LoVo (cell line): ENCODE results near the gene PTP4A1.

Experiments used
- DNase-seq: peaks from one replicate; pipeline ENCODE4 v3.0.0-alpha.2; 2016; ENCODE audit warnings: low spot score

PTP4A1 gene

DNA sequence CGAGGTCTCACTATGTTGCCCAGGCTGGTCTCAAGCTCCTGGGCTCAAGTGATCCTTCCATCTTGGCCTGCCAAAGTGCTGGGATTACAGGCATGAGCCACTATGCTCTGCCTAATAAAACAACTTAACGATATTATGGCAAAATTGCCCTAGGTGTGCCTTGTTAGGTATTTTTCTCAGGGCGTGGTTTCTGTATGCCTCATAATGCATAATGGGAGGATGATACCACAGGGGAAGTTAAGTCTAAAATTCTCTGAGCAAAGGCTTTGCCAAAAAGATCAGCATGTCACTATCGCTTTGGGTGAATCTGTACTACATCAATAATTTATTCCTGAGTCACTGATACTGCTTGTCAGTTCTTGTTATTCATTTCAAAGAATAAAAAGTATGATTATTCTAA, 15.9 kb upstream of the PTP4A1 start:
- DNase-seq, result no peak

DNA sequence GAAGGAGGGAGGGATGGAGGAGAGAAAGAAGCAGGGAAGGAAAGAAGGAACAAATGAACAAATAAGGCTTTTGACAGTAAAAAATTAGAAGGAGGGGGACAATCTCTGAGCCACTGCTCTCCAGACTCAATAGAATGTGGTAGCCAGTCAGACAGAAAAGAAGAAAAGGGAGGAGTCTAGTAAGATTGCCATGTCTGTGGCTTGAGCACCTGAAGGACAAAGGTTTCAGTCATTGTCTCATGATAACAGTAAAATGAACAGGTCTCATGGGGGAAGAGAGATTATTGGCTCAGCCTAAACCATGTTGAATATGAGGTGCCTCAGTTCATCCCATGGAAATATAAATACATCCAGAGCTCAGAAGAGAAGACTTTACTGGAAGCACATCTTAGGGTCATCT, 14.0 kb upstream of the PTP4A1 start:
- no peak for DNase-seq

DNA sequence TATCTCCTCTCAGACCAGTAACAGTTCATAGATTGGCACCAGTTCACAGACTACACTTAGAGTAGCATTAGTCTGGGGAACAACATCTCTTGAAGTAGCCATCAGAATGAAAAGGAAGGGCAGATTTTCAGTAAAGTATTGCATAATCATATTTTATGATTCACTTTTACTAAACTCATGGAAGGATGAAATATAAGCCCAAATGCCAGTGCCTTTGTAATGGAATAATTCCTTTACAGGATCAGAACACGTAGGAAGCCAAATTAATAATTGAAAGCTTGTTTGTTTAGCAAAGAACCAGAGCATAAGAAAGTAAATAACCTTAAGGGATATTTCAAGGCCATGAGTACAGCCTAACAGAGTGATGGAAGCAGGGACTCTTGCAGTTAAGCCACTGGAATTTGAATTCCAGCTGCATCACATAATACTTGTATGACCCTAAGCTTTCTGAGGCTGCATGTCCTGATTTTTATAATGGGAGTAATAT, 11.4 kb upstream of the PTP4A1 start:
- no peak for DNase-seq

DNA sequence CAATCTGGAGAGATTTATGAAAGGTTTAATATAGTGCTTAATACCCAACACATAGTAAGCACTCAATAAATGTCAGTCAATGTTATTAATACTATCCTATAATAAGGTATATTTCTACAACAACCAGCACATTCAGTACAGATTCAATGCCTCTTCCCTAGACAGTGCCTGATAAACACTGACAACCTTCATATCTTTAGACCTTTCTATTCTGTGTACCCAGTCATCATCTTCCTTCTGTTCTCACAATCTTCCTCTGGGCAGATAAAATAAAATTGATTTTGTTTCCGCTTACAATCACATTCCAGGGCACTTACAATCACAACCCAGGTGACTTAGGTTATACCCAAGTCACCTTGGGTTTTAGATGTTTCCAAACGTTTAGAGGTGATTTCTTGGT, 11.0 kb upstream of the PTP4A1 start:
- no peak for DNase-seq

DNA sequence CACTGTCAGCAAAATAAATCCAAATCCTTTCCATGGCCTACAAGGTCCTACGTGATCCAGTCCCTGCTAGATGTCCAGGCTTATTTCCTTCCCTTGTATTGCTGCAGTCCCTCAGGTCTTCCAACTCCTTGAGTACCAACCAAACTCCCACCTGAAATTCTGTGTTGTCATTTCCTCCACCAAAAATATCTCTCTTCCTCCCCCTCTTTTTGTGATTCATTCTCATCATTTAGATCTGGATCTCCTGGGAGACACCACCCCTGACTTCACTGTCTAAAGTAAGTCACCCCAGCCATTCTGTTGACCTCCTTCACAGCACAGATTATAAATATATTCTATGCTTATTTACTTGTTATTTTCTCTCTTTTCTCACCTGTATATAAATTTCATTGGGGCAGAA, 9.0 kb upstream of the PTP4A1 start:
- DNase-seq, result no peak

DNA sequence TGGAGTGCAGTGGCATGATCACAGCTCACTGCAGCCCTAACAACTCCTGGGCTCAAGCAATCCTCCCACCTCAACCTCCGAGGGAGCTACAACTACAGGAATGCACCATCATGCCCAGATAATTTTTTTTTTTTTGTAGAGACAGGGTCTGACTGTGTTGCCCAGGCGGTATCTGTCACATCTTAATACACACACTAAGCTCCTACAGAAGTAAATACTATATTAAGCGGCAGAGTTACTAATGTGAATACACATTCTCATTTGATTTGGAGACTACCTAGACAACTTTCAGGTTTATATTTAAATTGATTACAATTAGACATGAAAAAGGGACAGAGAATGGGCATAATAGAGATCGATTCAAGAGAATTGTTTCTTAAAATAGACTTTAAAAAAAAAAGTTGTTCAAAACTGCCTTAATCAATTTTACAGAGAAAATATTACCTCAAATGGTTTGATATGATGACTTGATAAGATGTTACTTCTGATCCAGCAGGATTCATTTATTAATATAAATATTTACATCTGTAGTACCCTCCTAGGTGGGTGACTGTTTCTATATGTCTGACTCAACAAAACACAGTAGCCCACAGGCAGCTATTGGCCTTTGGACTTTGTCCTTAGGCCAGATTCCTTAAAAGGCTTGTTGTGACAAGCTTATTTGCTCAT, 7.1 kb upstream of the PTP4A1 start:
- DNase-seq, result peak; percentile 72

DNA sequence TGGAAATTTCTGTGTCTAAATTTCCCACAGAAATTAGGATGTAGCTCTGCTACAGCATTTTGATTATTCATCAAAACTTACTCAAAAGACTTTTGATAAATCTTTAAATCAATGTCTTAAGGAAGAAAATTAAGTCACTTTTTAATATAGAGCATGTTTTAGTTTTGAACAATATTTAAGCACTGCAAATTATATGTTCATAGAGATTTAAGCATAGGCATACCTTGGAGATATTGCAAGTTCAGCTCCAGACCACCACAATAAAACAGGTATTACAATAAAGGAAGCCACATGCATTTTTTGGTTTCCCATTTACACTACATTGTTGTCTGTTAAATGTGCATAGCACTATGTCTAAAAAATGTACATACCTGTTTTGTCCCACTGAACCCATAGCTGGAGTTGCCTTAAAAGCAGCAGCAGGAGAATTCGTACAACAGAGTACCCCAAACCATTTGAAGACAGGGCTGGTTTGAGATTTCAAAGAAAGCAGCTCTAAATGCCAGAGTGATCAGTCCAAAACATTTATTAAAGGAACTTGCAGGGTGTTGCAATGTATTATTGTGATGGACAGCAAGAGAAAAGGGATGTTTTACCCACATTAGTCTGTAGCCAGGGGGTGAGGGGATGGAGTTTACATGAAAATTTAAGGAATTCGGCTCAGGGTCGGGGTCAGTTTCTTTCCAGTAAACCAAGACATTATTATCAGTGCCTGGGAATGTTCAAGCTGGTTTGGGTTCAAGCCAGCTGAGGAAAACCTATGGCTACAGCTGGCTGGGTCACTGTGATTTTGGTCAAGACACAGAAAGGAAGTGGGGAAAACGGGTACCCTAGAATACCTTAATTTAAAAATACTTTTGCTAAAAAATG, 6.3 kb upstream of the PTP4A1 start:
- DNase-seq, result no peak

DNA sequence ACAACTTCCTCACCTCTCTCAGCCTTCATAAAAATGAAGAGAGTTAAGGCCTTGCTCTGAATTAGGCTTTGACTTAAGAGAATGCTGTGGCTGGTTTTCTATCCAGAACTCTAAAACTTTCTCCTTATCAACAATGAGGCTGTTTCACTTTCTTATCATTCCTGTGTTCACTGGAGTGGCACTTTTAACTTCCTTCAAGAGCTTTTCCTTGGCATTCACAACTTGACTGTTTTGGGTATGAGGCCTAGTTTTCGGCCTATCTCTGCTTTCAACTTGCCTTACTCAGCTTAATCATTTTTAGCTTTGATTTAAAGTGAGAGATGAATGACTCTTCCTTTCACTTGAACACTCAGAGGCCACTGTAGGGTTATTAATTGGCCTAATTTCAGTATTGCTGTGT, 4.3 kb upstream of the PTP4A1 start:
- no peak for DNase-seq

DNA sequence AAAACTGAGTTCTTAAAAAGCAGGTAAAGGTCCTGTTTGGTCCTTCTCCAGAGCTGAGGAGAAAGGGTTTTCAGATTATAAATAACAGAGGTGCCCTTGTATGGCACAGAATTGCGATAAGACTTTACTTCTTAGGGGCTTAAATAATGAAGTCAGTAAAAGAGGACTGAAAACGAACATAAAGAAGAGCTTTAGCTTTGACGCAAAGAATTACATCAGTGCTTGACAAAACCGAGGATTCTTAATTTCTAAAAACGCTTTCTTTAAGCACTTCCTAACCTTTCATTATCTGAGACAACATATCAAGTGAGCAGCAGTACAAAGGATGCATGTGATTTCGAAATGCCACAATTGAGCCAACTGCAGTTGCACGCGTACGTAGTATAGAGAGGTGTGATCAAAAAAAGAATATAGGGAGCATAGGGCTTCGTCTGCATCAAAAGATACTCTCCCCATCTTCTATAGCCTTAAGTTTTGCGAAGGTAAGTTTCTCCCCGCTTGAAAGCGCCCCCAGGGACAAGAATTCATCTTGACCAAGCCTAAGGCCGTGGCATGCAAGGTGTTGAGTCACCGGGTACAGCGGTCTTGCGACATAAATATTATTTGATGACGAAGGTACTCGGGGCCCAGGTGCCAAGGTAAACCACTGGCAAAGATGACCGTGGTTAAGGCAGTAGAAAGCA, 778 bp upstream of the PTP4A1 start:
- DNase-seq, result peak; percentile 81

DNA sequence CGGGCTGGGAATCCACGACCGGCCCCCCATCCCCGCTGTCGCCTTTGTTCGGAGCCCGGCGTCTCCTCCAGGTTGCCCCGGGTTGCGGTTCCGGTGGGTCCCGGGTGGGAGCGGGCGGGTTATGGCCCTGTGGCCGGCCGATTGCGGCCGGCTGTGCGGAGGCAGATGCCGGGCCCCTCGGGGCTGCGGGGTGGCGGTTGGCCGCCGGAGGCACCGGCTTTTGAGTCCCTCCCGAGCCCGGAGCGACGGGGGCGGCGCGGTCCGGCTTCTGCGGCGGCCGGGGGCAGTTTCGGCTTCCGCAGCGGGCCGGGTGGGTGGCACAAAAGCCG, 431 bp downstream of the PTP4A1 start:
- no peak for DNase-seq

DNA sequence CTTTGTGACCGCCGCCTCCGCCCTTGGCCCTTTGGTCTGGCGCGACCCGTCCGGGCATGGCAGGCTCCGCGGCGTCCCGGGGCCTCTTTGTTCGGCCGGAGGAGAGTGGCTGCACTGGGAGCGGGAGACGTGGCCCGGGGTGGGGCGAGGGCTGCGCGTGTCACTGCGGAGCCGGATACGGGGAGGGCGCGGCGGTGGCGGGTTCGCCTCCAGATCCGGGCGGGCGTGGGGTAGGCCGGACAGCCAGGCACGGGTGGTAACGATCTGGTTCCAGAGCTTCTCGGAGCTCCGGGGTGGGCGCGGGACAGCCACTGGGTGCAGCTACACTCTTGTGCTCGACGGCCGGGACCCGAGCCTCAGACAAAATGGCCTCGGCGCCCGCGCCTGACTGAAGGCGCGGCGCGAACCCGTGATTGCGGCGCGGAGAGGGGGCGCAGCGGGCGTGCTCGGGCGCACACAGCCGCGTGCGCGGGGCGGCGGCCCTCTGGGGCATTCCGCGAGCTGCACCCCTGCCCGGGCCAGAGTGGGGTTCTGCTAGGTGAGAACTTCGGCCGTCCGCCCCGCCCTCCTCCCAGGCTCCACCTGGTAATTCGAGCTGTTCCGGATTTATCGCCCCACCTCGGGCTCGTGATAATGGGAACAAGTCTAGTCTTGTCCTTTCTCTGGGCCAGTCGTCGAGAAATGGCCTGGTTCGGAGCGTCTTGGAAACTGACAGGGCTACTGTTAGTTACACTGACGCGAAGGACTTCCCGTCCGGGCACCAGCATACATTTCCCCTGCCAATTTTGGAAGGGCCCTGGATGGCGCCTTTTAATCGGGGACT, 1.0 kb downstream of the PTP4A1 start:
- DNase-seq, result peak; percentile 87

DNA sequence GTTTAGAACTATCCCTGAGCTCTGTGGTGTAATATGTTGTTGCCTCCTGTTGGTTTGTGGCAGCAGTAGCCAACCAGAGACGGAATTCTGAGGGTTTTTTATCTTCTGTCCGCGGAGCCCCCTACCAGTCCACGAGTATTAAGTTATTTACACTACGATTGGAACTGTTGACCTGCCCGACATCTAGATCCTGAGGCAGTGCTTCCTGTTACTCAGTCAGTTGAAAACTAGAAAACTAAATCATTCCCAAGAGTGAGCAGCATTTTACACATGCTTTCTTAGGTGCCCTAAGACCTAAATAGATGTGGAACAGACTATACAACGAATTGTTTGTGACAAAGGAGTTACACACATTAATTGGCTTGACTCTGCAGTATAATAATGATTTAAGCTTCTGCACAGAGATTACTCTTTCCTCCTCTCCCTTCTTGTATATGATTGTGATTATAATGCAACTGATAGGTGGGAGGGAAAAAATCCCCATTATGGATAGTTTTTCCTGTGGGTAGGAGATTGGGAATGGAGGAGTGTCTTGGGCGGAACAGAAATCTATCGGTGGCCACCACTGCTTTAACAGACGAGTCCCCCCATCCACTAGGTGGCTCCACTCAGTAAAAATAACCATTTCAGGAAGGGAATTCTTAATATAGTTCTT, 1.7 kb downstream of the PTP4A1 start:
- peak; percentile 80 for DNase-seq

DNA sequence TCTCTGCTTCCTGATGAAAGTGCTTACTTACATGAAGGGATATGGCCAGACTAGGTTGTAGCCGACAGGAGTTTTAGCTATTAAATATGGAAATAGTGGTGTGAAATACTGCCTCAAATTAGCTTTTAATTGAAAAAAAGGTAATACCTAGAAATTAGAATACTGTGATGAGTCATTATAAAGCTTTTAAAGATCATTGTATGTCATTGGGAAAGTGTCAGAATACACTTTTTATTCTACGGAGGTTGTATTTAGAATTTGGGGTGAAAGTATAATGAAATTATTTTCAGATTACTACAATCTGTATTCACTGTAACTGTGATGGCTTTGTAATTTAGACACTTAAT, 2.2 kb downstream of the PTP4A1 start:
- no peak for DNase-seq

DNA sequence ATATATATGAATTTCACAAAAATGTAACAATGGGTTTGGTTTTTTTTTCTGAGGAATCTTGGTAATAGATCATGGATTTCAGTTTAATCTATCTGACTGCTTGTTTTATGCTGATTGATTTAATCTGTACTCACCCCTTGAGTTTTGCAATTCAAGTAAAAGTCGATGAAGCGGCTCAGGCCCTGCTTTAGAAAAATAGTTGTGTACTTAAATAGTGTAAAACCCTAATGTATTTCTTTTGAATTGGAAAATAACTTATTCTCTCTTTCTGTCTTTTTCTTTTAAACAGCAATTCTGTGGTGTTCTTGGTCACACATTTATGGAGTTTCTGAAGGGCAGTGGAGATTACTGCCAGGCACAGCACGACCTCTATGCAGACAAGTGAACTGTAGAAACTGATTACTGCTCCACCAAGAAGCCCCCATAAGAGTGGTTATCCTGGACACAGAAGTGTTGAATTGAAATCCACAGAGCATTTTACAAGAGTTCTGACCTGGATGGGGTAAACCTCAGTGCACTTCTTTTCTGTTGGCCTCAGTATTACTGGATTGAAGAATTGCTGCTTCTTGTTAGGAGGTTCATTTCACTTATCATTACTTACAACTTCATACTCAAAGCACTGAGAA, 4.0 kb downstream of the PTP4A1 start:
- no peak for DNase-seq

DNA sequence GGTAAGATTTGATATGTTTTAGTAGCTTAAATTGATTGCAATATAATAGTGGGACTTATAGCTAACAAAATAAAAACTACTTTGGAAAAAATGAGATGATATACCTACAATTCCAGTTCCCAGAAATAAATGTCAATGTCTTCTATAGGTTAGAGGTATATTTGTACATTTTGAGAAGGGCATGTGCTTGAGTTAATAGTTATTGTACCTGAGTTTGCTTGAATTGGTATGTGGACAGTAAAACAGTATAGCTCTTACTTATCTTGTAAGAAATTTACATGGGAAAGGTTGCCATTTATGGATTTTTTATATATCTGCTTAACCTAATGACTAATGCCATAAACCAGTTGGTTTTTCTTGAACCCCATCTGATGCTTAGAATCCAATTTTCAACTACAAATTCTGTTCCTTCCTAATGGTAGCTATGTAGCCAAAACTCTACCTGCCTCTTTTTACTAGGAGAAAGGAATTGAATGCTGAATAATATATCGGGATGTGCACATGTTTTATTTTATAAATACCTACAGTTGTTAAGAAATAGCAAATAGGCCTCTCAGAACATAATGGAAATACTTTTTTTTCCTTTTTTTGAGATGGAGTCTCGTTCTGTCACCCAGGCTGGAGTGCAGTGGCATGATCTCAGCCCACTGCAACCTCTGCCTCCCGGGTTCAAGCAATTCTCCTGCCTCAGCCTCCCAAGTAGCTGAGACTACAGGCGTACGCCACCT, 4.9 kb downstream of the PTP4A1 start:
- DNase-seq, result no peak

DNA sequence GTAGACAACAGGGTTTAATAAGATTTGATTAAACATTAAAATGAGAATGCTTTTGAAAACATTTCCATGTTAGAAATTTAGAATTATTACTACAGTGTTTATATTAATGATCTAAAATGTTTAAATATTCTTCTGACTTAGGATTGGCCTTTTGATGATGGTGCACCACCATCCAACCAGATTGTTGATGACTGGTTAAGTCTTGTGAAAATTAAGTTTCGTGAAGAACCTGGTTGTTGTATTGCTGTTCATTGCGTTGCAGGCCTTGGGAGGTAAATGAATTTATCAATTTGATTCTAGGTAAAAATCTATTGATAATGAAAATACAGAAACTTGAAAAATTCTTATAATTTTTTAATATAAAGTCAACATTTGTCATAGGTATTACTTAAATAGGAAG, 6.5 kb downstream of the PTP4A1 start:
- DNase-seq, result no peak

DNA sequence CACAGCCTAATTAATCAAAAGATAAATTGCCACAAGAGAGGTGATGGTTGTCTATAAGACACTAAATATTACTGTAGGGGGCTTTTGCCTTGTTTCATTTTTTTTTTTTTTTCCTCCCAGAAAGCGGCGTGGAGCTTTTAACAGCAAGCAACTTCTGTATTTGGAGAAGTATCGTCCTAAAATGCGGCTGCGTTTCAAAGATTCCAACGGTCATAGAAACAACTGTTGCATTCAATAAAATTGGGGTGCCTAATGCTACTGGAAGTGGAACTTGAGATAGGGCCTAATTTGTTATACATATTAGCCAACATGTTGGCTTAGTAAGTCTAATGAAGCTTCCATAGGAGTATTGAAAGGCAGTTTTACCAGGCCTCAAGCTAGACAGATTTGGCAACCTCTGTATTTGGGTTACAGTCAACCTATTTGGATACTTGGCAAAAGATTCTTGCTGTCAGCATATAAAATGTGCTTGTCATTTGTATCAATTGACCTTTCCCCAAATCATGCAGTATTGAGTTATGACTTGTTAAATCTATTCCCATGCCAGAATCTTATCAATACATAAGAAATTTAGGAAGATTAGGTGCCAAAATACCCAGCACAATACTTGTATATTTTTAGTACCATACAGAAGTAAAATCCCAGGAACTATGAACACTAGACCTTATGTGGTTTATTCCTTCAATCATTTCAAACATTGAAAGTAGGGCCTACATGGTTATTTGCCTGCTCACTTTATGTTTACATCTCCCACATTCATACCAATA, 7.8 kb downstream of the PTP4A1 start:
- DNase-seq, result no peak

DNA sequence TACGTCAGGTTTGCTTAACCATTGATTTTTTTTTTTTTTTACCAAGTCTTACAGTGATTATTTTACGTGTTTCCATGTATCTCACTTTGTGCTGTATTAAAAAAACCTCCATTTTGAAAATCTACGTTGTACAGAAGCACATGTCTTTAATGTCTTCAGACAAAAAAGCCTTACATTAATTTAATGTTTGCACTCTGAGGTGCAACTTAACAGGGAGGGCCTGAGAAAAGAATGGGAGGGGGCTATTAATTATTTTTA, 8.4 kb downstream of the PTP4A1 start:
- DNase-seq, result no peak

DNA sequence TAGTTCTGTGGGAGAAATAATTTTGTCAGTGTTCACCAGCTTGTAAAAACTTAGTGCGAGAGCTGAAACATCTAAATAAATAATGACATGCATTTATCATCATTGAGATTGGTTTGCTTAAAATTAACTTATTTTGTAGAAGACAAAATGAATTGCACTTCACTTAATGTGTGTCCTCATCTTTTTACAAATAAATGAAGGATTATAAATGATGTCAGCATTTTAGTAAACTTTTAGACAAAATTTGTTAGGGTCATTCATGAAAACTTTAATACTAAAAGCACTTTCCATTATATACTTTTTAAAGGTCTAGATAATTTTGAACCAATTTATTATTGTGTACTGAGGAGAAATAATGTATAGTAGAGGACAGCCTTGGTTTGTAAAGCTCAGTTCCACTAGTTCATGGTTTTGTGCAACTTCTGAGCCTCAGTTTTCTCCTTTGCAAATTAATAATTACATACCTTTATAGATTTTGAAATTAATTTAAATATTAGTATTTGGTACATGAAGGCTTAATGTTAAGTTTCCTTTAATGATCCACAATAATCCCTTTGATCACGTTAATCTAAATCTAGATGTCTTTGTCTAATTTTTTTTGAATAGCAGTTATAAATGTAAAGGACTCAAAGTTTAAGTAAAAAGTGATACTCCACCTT, 9.2 kb downstream of the PTP4A1 start:
- DNase-seq, result no peak
